GM19468 (cell line): ENCODE measurements around the gene PLCL1.

Experiments used
- ATAC-seq: cut with Tn5 transposase; IDR thresholded peaks from one replicate; pipeline ENCODE4 v1.9.1; 2021; ENCODE audit warnings: mild to moderate bottlenecking, moderate library complexity, moderate number of reproducible peaks; ENCODE audit not compliant: unreplicated experiment; ENCODE audit errors: extremely low read depth

The PLCL1 gene

GRCh38 chr2:197943731-197944130, 139.3 kb downstream of the PLCL1 start:
- ATAC-seq = no peak

GRCh38 chr2:197944416-197945096, 140.2 kb downstream of the PLCL1 start:
- ATAC-seq = no peak

- ATAC-seq = no peak
Observed at GRCh38 chr2:197946562-197946961, 142.2 kb downstream of the PLCL1 start.

- ATAC-seq = no peak
Observed at GRCh38 chr2:197947219-197947757, 142.9 kb downstream of the PLCL1 start.

- no peak for ATAC-seq
Observed at GRCh38 chr2:197949224-197949623, 144.8 kb downstream of the PLCL1 start.

- no peak for ATAC-seq
Observed at GRCh38 chr2:197950006-197950405, 145.6 kb downstream of the PLCL1 start.

- ATAC-seq = no peak
Observed at GRCh38 chr2:197950724-197951123, 146.3 kb downstream of the PLCL1 start.

- peak; percentile 30 for ATAC-seq
Observed at GRCh38 chr2:197952540-197953202, 148.3 kb downstream of the PLCL1 start.

GRCh38 chr2:197954328-197954727, 149.9 kb downstream of the PLCL1 start:
- ATAC-seq = no peak

- ATAC-seq = no peak
Observed at GRCh38 chr2:197958592-197959150, 154.3 kb downstream of the PLCL1 start.

GRCh38 chr2:197959383-197959782, 155.0 kb downstream of the PLCL1 start:
- no peak for ATAC-seq

- no peak for ATAC-seq
Observed at GRCh38 chr2:197960786-197961185, 156.4 kb downstream of the PLCL1 start.

GRCh38 chr2:197964720-197965119, 160.3 kb downstream of the PLCL1 start:
- ATAC-seq = no peak

GRCh38 chr2:197965756-197966155, 161.4 kb downstream of the PLCL1 start:
- no peak for ATAC-seq

GRCh38 chr2:197969391-197969893, 165.0 kb downstream of the PLCL1 start:
- ATAC-seq = no peak

- no peak for ATAC-seq
Observed at GRCh38 chr2:197972061-197972460, 167.7 kb downstream of the PLCL1 start.

- no peak for ATAC-seq
Observed at GRCh38 chr2:197972587-197972986, 168.2 kb downstream of the PLCL1 start.

- no peak for ATAC-seq
Observed at GRCh38 chr2:197973772-197974171, 169.4 kb downstream of the PLCL1 start.

GRCh38 chr2:197975931-197976519, 171.6 kb downstream of the PLCL1 start:
- no peak for ATAC-seq

GRCh38 chr2:197978971-197979370, 174.6 kb downstream of the PLCL1 start:
- ATAC-seq = no peak

- no peak for ATAC-seq
Observed at GRCh38 chr2:197982565-197982964, 178.2 kb downstream of the PLCL1 start.
